Islet of Langerhans (tissue), 1 donor: ENCODE data around the gene GSTM2.
"Not testable (repeated sequence)": the region's sequence is repeated elsewhere in the genome, so short reads cannot be mapped to it uniquely, and the experiment has no call there.

ENCODE experiments used
- FAIRE-seq: peaks from one replicate; lab custom pipeline; 2011; peaks lifted over from hg19 to GRCh38; lab: Jason Lieb, UNC

The GSTM2 gene

DNA sequence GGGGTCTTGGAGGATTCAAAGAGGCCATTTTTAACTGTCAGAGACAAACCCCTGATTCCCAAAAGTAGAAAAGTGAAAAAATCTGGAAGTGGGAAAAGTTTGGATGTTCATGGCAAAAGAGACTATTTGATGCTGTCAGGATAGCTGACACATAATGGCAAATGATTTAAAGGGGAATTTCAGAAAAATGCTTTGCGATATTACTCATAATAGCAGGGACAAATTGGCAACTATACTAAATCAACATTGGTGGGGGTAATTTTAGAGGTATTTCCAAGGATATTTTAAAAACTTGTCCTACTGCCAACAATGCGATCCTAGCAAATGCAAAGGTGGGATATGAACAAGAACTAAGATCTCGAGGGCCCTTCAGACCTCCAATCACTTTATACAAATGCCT, 17.2 kb upstream of the GSTM2 start:
- no peak for FAIRE-seq

DNA sequence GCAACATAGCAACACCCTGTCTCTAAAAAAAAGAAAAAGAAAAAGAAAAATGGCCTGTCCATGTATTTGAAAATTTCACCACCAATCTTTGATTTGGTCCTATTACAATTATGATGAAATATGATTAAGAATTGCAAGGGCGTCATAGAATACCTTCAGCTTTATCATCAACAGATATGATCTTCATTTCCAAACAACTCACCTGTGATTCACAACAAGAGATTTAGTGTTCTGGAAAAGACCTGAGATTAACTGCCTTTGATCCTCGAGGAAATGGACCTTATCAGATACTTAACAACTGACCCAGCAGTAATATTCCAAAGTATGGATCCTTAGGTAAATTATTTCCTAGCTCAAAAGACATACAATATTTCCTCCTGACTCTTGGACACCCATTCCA, 15.5 kb upstream of the GSTM2 start:
- FAIRE-seq = no peak

DNA sequence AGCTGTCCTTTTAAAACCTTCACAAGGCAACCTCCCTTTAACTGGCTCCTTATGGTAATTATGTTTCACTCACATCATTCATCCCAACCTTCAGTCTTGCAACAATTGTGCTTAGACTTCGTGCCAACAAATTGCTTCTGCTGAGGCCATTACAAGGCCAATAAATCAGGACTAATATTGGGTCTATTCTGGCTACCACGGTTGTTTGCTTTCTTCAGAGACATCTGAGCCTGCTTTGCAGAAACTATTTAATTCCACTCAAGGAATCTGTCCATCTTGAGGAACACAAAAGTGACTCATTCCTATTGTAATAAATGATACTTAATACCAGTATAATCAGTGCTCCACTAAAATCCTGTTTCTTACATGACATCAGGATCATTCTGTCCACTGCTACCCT, 14.6 kb upstream of the GSTM2 start:
- FAIRE-seq = no peak

DNA sequence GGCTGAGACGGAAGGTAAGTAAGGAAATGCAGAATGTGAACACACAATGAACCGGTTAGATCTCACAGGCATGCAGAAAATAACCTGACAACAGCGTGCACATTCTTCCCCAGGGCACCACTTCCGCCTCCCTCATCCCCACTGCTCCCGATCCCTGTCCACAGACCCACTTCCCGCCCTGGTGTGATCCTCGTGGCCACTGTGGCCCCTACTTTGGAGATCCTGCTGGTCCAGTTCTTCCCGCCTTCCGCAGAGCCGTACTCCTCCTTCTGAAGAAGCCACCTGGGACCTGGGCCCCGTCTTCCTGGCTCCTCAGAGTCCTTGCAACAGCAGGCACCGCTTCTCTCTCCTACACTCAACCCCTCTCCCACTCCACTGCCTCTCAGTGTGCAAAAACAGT, 13.3 kb upstream of the GSTM2 start:
- no peak for FAIRE-seq

DNA sequence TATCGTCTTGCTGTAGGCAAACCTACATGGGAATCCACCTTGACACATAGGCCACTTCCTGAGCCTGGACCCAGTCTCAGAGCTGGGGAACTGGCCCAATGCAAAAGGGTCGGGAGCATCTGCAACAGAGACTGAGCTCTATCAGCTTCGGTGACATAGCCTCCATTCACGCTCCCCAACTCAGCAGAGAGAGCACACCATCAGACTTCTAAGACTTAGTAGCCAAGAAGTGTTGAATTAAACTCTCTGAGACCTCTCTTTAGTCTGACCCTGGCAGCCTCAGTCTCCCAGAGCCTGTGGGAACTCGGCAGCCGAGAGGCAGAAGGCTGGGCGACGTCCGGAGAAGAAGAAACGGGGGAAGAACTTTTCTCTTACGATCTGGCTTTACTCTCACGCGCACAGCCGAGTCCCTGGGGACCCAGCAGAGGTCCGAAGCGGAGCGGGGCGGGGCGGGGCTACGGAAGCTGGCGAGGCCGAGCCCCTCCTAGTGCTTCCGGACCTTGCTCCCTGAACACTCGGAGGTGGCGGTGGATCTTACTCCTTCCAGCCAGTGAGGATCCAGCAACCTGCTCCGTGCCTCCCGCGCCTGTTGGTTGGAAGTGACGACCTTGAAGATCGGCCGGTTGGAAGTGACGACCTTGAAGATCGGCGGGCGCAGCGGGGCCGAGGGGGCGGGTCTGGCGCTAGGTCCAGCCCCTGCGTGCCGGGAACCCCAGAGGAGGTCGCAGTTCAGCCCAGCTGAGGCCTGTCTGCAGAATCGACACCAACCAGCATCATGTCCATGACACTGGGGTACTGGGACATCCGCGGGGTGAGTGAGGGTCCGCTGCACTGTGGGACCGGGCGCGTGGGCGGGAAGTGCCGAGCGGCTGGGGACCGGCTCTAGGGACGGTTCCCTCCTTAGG, 12.0 kb upstream of the GSTM2 start, which contains the start of gene GSTM4:
TSS of gene GSTM4 (plus strand) at position 485 of the 905 bp plus-strand sequence. CDS start at position 776, 291 bp downstream.
- no peak for FAIRE-seq

DNA sequence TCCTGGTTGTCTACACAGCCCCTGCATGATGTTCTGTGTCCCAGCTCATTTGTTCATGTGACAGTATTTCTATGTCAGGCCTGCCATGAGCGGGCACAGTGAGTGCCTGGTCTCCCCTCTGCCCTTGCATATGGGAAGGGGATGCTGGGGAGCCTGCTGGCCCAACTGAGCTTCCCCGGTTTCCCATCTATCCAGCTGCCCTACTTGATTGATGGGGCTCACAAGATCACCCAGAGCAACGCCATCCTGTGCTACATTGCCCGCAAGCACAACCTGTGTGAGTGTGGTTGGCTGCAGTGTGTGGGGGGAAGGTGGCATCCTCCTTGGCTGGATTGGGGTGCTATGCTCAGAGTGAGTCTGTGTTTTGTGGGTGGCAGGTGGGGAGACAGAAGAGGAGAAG, 10.5 kb upstream of the GSTM2 start:
- no peak for FAIRE-seq

DNA sequence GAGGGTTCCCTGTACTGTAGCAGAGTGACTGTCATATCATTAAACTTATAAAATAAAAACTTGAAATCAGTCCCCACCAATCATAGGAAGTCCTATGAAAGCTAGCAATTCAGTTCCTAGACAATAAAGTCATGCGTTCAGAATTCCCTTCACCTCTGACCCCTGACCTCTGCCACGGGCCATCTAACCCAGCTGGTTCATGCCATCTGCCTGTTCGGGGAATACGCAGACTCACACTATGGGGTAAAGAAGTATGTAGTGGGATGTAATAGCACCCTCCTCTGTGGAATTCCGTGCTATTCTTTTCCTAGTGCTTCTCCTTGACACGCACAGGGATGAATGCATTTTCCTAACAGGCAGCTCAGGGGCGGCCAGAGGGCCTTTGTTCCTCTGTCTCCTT, 9.9 kb upstream of the GSTM2 start:
- no peak for FAIRE-seq

DNA sequence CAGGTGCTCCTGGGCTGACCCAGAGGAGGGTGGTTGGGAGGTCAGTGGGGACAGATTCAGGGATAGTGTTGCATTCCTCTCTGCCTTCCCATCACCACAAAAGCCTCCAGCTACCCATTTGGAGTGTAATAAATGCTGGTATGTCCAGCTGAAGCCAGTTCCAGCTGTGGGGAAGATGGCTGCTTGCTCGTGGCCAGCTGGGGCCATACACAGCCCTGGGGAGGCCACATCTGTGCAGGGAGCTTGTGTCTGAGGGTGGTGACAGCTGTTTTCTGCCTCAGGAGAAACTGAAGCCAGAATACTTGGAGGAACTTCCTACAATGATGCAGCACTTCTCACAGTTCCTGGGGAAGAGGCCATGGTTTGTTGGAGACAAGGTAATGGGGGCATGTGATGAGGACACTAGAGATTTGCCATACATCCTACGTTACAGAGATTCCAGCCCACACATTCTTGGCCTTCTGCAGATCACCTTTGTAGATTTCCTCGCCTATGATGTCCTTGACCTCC, 9.3 kb upstream of the GSTM2 start:
- no peak for FAIRE-seq

DNA sequence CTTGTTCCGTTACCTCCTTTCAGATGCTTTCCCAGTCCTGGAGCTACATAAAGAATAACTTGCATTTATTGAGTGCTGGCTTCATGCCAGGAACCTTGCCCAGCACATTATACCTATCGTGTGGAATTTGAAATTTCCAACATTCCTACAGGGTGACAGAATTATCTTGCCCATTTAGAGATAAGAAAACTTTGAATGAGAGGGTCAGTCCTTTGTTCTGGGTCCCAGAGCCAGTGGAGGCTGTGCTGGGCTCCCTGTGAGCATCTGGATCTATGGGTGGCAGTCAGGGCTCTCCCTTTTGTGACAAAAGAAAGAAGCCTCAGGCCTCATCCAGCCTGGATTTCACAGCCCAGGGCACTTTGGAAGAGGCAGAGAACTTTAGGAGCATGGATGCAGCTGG, 8.7 kb upstream of the GSTM2 start:
- FAIRE-seq = no peak

DNA sequence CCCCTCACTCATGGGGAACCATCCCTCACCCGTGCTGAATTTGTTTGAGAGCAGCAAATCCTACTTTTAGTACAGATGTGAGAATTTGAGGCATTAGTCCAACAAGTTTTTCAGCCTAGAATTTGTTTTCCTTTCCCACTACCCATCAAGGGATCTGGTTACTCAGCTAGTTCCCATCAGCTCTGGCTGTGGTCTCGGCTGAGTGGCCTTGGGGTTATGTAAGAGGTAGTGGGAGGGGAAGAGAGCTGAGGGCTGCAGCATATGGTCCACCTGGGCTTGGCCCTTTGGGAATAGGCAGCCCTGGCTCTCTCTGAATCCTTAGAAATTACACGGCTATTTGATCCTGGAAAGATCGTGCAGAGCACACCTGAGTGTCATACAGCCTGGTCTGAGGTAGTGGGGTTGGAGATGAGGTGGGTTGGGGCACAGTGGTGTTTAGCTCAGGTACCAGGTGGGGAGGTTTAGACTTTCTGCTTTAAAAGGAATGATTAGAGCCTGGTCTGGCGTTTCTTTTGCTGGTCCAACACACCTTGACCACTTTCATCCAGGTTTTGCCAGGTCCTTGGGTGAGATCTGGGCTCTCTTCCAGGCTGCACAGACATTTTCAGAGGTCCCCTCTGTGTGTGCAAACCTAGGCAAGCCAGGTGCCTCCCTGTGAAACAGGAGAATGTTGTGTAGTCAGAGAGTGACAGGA, 7.7 kb upstream of the GSTM2 start:
- FAIRE-seq = no peak

DNA sequence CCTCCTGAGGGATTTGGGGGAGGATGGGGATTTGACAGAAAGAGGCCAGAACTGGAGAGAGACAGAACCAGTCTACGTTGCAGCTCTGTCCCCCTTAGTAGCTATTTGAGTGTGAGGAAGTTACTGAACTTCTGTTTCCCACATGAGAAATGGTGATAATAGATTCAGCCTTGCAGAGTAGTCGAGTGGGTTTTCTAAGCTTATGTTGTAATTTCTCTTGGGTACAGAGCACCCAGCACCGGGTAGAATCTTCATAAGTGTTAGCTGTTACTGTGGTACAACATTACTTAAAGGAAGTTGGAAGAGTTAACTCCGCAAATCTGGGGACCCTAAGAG, 7.2 kb upstream of the GSTM2 start:
- not testable (repeated sequence) for FAIRE-seq

DNA sequence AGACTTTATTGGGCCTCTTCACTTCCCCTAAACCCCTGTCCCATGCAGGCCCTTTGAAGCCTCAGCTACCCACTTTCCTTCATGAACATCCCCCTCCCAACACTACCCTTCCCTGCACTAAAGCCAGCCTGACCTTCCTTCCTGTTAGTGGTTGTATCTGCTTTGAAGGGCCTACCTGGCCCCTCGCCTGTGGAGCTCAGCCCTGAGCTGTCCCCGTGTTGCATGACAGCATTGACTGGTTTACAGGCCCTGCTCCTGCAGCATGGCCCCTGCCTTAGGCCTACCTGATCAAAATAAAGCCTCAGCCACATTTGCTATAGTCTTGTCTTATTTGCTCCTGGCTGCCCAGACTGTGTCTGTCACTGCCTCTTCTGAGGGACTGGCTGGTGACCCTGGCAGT, 6.5 kb upstream of the GSTM2 start:
- no peak for FAIRE-seq

DNA sequence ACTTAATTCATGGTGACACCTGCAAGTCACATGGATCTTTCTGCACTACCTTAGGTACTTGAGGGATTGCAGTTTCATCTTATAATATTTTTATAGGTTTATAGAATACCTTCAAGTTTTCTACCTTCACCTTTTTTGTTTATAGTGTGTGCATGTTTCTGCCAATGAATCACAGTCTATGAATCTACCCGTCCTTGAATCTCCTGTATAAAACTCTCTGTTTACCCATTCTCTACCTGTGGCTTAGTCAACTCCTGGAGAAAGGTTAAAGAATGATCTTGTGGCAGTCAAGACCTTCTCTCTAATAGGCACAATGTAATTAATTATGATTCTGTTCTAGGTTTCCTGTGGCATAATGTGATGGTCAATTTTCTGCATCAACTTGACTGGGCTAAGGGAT, 3.2 kb upstream of the GSTM2 start:
- no peak for FAIRE-seq

DNA sequence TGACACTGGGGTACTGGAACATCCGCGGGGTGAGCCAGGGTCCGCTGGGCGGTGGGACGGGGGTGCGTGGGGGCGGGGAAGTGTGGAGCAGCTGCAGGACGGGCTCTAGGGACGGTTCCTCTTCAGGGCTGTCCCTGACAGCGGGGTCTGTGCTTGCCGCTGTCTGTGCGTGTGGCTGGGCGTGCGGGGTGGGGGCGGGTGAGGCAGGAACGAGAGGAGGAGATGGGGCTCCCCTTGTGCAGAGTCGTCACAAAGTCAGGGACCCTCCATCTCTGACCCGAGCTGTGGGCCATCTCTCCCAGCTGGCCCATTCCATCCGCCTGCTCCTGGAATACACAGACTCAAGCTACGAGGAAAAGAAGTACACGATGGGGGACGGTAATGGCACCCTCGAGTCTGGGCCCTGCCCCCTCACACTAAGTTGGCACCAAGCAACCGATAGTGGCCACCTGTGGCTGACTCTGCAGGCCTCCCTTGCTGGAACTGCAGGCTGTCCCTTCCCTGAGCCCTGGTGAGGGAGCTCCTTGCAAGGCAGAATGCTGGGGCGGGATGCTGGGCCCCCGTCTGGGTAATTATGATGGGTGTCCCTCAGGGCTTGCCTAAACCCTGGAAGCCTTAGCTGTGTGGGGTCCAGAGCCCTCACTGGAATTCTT, 392 bp downstream of the GSTM2 start:
- no peak for FAIRE-seq

DNA sequence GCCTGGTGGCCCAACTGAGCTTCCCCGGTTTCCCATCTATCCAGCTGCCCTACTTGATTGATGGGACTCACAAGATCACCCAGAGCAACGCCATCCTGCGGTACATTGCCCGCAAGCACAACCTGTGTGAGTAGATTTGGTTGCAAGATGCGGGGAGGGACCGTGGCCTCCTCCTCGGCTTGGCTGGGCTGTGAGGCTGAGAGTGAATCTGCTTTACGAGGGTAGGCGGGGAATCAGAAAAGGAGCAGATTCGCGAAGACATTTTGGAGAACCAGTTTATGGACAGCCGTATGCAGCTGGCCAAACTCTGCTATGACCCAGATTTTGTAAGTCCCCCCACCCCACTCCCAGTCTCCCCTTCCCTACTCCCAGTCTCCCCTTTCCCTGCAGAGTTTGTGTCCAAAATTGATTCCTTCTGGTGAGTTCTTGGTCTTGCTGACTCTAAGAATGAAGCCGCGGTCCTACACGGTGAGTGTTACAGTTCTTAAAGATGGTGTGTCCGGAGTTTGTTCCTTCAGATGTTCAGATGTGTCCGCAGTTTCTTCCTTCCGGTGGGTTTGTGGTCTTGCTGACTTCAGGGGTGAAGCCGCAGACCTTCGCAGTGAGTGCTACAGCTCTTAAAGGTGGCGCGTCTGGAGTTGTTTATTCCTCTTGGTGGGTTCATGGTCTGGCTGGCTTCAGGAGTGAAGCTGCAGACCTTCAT, 1.5 kb downstream of the GSTM2 start:
- no peak for FAIRE-seq

DNA sequence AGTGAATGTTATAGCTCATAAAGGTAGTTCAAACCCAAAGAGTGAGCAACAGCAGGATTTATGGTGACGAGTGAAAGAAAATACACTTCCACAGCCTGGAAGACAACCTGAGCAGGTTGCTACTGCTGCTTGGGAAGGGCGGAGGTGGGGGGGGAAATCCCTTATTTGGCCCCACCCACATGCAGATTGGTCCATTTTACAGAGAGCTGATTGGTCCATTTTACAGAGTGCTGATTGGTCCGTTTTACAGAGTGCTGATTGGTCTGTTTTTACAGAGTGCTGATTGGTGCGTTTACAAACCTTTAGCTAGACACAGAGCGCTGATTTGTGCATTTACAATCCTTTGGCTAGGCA, 2.1 kb downstream of the GSTM2 start:
- FAIRE-seq = not testable (repeated sequence)

DNA sequence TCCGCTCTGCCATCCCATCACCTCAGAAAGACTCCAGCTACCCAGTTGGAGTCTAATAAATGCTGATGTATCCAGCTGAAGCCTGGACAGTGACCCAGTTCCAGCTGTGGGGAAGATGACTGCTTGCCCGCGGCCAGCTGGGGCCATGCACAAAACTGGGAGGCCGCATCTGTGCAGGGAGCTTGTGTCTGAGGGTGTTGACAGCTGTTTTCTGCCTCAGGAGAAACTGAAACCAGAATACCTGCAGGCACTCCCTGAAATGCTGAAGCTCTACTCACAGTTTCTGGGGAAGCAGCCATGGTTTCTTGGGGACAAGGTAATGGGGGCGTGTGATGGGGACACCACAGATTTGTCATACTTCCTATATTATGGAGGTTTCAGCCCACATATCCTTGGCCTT, 3.2 kb downstream of the GSTM2 start:
- FAIRE-seq = no peak

DNA sequence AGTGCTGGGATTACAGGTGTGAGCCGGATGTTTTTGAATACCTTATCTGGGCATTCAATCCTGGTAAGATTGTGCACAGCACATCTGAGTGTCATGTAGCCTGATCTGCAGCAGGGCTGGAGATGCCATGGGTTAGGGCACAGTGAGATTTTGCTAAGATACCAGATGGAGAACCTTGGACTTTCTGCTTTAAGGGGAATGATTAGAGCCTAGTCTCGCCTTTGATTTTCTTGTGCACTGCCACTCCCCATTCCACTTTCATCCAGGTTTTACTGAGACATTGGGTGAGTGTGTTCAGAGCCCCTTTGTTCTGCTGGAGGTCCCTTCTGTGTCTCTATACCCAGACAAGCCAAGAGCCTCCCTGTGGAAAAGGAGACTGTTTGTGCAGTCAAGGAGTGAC, 6.0 kb downstream of the GSTM2 start:
- not testable (repeated sequence) for FAIRE-seq

DNA sequence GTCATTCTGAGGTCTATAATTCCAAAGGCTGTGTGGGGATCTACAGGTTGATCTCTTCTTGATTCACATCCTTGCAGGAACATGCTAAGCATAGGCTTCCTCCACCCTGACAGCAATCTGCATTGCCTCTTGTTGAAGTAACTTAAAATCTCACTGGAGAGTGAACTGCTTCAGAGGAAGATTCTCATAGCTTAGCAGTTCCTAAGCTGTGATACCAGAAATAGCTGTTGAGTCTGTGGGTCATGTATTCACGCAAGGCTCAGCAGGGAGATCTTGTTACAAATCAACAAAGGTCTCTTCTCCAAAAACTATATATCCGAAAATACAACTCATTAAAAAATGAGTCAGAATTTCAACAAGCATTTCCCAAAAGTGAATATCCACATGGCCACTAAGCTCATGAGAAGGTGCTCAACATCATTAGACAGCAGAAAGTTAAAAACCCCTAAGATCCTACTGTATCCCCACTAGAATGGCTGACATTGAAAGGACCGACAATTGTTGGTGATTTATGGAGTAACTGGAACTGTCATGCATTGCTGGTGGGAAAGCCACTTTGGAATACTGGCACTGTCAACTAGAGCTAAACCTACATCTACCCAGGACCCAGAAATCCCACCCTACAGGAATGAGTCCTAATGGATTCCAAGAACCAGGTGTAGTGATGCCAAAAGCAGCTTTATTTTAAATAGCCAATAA, 9.0 kb downstream of the GSTM2 start:
- FAIRE-seq = not testable (repeated sequence)

DNA sequence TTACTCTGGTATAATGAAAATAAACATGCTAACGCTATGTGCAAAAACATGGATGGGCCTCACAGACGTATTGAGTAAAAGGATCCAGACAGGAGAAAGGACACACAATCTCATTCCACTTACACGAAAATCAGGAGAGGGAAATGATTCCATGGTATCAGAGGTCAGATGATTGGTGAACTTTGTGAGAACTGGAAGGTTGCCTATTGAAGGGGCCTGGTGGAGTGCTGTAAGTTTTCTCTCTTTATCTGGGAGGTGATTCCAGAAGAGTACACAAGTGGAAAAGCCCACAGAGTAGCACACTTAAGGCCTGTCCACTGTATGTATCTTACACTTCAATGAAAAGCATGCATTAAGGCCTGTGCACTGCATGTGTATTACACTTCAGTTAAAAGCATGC, 9.6 kb downstream of the GSTM2 start:
- FAIRE-seq = no peak

DNA sequence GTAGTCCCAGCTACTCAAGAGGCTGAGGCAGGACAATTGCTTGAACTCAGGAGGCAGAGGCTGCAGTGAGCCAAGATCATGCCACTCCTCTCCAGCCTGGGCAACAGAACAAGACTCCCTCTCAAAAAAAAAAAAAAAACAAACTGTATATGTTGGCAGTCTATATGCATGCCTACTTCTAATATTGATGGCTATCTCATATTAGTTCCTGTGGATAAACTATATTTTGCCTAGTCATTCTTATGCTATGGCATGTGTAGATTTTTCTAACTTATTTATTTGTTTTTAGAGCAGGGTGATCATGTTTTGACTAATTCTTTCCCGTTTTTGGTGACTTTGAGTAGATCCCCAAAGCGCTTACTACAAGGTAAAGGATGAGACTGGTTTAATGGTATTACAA, 10.8 kb downstream of the GSTM2 start:
- not testable (repeated sequence) for FAIRE-seq

DNA sequence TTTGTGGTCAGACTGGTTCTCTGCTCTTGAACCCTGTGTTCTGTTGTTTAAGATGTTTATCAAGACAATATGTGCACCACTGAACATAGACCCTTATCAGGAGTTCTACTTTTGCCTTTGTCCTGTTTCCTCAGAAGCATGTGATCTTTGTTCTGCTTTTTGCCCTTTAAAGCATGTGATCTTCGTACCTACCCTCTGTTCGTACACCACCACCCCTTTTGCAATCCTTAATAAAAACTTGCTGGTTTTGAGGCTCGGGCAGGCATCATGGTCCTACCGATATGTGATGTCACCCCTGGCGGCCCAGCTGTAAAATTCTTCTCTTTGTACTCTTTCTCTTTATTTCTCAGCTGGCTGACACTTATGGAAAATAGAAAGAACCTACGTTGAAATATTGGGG, 16.9 kb downstream of the GSTM2 start:
- FAIRE-seq = not testable (repeated sequence)
